Amygdala (tissue), 56 donors: Measurements from ENCODE around the gene AP4S1.
"Not testable (repeated sequence)": the region's sequence is repeated elsewhere in the genome, so short reads cannot be mapped to it uniquely, and the experiment has no call there.

Experiments used
- DNase-seq, 56 donors: peaks; one replicate each; lab custom pipeline; 2025; lab: John Stamatoyannopoulos, UW

The AP4S1 gene

DNA sequence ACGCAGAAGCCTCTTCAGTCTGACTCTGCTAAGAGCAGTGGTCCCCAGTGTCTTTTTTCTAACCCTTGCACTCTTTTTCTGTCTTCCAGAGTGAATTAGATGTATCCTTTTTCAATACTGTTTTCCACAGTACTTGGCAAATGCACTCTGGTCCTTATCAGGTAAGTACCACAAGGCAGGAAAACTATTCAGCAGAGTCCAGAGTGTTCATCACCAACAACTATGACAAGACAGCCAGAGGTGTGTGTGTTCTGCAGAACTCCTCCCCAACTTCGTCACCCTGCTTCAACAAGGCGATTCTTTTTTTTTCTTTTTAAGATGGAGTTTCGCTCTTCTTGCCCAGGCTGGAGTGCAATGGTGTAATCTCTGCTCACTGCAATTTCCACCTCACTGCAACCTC, 55.0 kb downstream of the AP4S1 start:
- no peak for DNase-seq

DNA sequence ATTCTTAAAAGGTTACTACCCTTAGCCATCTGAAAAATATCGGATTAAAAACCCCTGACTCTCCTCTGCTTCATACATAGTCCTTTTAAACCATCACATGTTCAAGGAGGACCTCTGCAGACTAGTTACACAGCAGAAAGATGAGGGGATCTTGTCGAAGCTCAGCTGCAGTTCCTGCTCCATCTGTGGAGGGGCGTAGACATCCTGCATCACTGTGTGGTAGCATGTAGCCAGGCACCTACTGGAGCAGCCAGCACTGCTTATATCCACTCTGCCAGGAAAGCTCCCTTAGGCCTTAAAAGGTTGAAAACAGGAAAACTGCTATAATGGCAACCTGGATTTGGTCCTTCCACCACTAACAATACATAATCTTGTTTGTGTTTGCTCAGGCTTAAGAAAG, 58.3 kb downstream of the AP4S1 start:
- DNase-seq, result no peak

DNA sequence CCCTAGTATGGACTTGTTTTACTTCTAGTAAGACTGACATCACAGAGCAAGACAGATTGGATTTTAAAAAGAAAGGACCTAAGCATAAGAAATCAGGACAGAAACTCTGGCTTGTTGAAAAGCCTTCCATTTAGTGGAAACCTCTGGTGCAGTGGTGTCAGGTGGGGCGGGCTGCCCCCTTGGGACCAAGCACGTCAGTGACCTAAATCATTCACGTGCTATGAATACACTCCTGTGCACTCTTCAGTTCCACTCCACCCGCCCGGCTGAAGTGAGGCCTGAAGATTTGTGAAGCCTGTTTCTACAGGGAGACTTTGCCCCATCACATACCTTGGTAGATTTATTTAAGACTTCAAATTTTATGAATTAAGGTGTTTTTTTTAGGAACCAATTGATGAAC, 58.9 kb downstream of the AP4S1 start:
- no peak for DNase-seq

DNA sequence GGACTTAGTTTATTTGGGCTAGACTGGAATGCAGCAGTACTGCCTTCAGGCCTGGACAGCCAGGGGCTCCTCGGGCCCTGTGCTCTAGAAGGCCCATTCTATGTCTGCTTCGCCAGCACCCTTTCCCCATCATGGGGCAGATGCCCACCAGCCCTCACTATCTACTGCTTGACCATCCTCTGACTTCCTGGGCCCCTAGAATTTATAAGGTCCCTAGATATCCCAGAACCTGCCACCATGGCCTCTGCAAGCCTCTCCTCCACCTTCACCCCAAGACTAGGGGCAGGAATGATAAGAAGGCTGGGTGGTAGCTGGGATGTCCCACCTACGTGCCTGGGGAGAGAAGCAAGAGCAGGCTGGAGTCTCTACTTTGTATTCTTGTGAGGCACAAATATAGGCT, 59.6 kb downstream of the AP4S1 start:
- no peak for DNase-seq

- not testable (repeated sequence) for DNase-seq
Measured at GRCh38 chr14:31086466-31086865, 61.0 kb downstream of the AP4S1 start.

DNA sequence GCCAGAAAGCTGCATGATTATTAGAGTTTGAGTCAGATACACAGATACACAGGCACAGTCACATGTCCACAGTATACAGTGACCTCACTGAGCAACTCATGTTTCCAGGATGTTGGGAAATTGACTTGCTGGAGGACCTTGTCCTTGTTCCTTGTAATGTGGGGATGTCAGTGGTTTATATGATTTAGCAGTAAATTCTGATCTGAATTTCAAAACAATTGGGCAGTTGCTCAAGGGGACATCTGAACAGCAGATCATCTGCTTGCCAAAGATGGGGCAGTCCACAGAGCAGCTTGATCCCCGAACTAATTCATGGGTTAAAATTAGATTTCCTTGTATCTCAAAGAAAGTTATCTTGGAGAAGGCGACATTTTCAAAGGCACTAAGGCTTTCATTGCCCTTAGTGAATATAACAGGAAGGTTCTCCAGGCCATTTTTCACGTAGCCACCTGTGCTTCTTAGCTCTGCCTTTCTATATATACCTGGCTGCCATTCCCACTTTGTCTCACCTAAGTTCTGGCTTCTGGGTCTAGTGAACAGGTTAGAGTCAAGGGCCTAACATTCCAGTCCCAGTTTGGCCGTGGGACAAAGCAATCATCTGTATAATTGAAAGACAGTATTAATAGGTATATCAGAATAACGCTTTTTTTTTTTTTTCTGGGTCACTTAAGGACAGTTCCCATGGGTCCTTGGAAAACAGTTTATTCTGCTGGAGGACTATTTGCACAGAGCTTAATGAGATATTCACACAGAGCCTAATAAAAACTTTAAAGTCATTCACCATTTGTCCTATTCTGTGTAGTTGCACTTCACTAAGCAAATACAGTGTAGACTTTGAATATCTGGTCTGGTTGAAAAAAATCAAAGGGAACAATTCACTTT, 65.7 kb downstream of the AP4S1 start:
- no peak for DNase-seq

GRCh38 chr14:31092160-31092708, 66.8 kb downstream of the AP4S1 start:
- DNase-seq, result no peak

DNA sequence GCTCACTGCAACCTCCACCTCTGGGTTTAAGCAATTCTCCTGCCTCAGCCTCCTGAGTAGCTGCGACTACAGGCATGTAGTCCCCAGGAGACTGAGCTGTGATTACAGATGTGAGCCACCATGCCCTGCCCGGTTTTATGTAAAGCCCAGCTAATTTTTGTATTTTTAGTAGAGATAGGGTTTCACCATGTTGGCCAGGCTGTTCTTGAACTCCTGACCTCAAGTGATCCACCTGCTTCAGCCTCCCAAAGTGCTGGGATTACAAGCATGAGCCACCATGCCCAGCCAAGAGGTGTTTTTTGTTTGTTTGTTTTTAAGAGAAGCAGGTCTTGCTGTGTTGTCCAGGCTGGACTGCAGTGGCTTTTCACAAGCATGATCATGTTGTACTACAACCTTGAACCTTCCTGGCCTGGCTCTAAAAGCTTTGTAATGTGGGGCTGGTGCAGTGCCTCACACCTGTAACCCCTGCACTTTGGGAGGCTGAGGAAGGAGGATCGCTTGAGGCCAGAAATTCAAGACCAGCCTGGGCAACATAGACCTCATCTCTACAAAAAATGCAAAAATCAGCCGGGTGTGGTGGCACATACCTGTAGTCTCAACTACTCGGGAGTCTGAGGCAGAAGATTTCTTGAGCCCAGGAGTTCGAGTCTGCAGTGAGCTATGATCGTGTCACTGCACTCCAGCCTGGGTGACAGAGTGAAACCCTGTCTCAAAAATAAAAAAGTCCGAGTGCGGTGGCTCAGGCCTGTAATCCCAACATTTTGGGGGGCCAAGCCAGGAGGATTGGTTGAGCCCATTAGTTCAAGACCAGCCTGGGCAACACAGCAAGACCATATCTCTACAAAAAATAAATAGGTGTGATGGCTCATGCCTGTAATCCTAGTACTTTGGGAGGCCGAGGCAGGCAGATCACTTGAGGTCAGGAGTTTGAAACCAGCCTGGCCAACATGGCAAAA, 68.7 kb downstream of the AP4S1 start:
- DNase-seq, result not testable (repeated sequence)

- DNase-seq, result not testable (repeated sequence)
Measured at GRCh38 chr14:31095817-31096216, 70.4 kb downstream of the AP4S1 start.

DNA sequence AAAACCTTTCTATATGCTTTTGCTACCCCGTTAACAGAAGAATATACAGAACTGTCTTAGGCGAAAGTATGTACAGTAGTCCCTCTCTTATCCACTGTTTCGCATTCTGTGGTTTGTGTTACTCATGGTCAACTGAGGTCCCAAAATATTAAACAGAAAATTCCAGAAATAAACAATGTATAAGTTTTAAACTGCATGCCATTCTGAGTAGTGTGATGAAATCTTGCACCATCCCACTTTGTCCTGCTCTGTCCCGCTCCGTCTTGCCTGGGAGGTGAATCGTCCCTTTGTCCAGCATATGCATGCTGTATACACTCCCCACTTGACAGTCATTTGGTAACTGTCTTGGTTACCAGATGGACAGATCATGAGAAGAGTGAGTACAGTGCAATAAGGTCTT, 70.8 kb downstream of the AP4S1 start:
- no peak for DNase-seq

DNA sequence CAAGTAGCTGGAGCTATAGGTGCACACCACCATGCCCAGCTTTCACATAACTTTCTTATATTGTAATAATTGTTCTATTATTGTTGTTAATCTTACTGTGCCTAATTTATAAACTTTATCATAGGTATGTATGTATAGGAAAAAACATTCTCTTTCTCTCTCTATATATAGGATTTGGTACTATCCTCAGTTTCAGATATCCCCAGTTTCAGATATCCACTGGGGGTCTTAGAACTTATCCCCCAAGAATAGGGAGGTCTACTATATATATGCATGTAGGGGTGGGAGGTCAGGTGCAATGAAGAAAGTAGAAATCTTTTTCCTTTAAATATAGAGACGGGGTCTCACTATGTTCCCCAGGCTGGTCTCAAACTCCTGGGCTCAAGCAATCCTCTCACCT, 71.6 kb downstream of the AP4S1 start:
- DNase-seq, result no peak

DNA sequence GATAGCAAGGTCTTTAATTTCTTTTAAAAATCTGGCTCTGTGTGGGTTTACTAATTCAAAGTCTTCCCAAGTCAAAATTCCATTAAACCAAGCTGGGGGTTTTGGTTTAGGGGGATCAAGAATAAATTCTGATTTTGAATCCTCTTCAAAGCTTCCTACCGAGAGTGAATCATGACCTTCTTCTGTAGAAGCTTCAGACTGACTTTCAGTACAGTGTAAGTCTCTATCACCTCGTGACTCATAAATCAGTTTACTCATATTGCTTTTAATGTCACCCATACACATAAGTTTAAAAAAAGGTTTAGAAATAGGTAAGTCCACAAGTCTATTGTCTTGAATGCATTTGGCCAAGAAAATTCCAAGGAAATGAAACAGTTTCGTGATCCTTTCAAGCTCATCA, 81.3 kb downstream of the AP4S1 start:
- no peak for DNase-seq

GRCh38 chr14:31109257-31109656, 83.8 kb downstream of the AP4S1 start:
- DNase-seq, result no peak

- no peak for DNase-seq
Measured at GRCh38 chr14:31110872-31111271, 85.4 kb downstream of the AP4S1 start.

GRCh38 chr14:31113794-31114193, 88.3 kb downstream of the AP4S1 start:
- DNase-seq, result no peak

- no peak for DNase-seq
Measured at GRCh38 chr14:31118892-31119291, 93.4 kb downstream of the AP4S1 start.

DNA sequence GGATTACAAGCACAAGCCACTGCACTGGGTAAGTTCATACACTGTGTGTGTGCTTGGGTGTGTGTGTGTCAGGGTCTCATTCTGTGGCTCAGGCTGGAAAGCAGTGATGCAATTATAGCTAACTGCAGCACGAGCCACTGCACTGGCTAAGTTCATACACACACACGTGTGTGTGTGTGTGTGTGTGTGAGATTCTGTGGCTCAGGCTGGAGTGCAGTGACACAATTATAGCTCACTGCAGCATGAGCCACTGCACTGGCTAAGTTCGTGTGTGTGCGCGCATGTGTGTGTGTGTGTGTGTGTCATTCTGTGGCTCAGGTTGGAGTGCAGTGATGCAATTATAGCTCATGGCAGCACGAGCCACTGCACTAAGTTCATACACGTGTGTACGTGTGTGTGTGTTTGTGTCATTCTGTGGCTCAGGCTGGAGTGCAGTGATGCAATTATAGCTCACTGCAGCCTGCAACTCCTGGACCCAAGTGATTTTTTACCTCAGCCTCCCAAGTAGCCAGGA, 96.7 kb downstream of the AP4S1 start:
- no peak for DNase-seq

- no peak for DNase-seq
Measured at GRCh38 chr14:31122921-31123320, 97.5 kb downstream of the AP4S1 start.

GRCh38 chr14:31124197-31124596, 98.7 kb downstream of the AP4S1 start:
- no peak for DNase-seq

DNA sequence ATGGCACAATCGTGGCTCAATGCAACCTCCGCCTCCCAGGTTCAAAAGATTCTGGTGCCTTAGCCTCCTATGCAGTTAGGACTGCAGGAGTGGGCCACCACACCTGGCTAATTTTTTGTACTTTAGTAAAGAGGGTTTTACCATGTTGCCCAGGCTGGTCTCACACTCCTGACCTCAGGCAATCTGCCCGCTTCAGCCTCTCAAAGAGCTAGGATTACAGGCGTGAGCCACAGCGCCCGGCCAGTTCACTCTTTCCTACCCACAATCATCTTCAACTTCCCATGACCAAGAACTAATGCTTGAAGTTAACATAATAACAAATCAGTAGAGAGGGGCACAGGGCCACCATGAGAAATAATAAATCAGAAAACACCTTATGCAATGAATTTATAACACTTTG, 99.8 kb downstream of the AP4S1 start:
- no peak for DNase-seq

- DNase-seq, result no peak
Measured at GRCh38 chr14:31126680-31127079, 101.2 kb downstream of the AP4S1 start.
